ENCODE data around the gene PRRT4.

The PRRT4 gene

GRCh38 chr7:128353189-128353588 is 8.3 kb downstream of the PRRT4 start:
- no peak for DNase-seq (ENCODE audit: low read depth)
- no peak overlapping the region for H3K4me3 ChIP-seq (ENCODE audit: low read length)
- TF ChIP-seq CTCF (conservative IDR thresholded peaks at IDR 0.05; ENCODE audit: low read depth, low read length) = no peak

- no peak for TF ChIP-seq CTCF (conservative IDR thresholded peaks at IDR 0.05; ENCODE audit: low read depth, low read length)
- DNase-seq (ENCODE audit: low read depth) = no peak
- H3K4me3 ChIP-seq (ENCODE audit: low read length) = no peak overlapping the region
These were observed 8.9 kb downstream of the PRRT4 start for GRCh38 chr7:128352636-128353035.

GRCh38 chr7:128352153-128352537 is 9.3 kb downstream of the PRRT4 start:
- no peak for DNase-seq (ENCODE audit: low read depth)
- no peak overlapping the region for H3K4me3 ChIP-seq (ENCODE audit: low read length)
- peak; percentile 62 for TF ChIP-seq CTCF (conservative IDR thresholded peaks at IDR 0.05; ENCODE audit: low read depth, low read length)

- H3K4me3 ChIP-seq (ENCODE audit: low read length) = no peak overlapping the region
- no peak for TF ChIP-seq CTCF (conservative IDR thresholded peaks at IDR 0.05; ENCODE audit: low read depth, low read length)
- DNase-seq (ENCODE audit: low read depth) = no peak
These were observed 10.0 kb downstream of the PRRT4 start for GRCh38 chr7:128351296-128352152.

- TF ChIP-seq CTCF (conservative IDR thresholded peaks at IDR 0.05; ENCODE audit: low read depth, low read length) = no peak
- H3K4me3 ChIP-seq (ENCODE audit: low read length) = no peak overlapping the region
- no peak for DNase-seq (ENCODE audit: low read depth)
These were observed 10.7 kb downstream of the PRRT4 start for GRCh38 chr7:128350708-128351295.

GRCh38 chr7:128349466-128349825 is 12.0 kb downstream of the PRRT4 start:
- TF ChIP-seq CTCF (conservative IDR thresholded peaks at IDR 0.05; ENCODE audit: low read depth, low read length) = no peak

GRCh38 chr7:128347647-128348097 is 13.8 kb downstream of the PRRT4 start:
- TF ChIP-seq CTCF (conservative IDR thresholded peaks at IDR 0.05; ENCODE audit: low read depth, low read length) = peak; percentile 76
- DNase-seq (ENCODE audit: low read depth) = no peak
- H3K4me3 ChIP-seq (ENCODE audit: low read length) = no peak overlapping the region

More at GRCh38 chr7:128349466-128349825, 12.0 kb downstream of the PRRT4 start:
- no peak for DNase-seq (ENCODE audit: low read depth)
- H3K4me3 ChIP-seq (ENCODE audit: low read length) = no peak overlapping the region
